HUDEP-2 (cell line): ENCODE measurements around the gene CYP27A1.
A peak's percentile ranks its signal among the peaks of the same experiment; 100 is the strongest.
"Not testable (repeated sequence)": the region's sequence is repeated elsewhere in the genome, so short reads cannot be mapped to it uniquely, and the experiment has no call there.

Experiments
- DNase-seq, 76 experiments: peaks; one replicate each; lab custom pipeline; 2025; ENCODE audit not compliant: unreplicated experiment in 76 of 76; lab: John Stamatoyannopoulos, UW

The CYP27A1 gene

GRCh38 chr2:218772759-218773158 is 9.2 kb upstream of the CYP27A1 start:
- not testable (repeated sequence) for DNase-seq

- DNase-seq: no peak
Measured at GRCh38 chr2:218773881-218774280, 8.1 kb upstream of the CYP27A1 start.

- no peak for DNase-seq
Measured at GRCh38 chr2:218776488-218776887, 5.5 kb upstream of the CYP27A1 start.

DNA sequence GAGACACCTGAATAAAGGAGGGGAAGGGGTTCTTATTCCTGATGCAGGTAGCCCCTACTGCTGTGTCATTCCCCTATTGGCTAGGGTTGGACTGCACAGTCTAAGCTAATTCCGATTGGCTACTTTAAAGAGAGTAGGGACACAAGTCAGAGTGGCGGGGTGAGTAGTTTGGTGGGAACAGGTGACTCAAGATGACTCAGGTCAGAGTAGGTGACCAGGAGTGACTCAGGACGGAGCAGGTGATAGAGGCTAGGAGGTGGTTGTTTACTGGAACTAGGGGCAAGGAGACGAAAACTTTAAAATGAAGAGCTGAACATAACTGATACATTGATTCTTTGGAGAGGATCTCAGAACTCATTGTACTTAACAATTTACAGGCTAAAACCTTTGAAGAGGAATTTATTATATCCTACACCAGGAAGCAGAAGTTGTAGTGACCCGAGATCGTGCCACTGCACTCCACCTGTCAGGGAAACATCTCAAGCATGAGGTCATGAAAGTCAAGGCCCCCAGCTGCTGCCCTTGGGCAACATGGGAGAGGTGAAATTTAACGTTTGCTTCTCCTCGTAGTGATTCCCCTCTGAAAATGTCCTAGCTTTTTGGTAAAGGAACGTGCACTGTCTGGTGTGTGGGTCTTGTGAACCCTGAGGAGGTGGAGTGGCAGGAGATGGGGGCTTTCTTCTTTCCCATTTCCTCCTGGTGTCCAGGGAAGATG is 4.5 kb upstream of the CYP27A1 start:
- no peak for DNase-seq

DNA sequence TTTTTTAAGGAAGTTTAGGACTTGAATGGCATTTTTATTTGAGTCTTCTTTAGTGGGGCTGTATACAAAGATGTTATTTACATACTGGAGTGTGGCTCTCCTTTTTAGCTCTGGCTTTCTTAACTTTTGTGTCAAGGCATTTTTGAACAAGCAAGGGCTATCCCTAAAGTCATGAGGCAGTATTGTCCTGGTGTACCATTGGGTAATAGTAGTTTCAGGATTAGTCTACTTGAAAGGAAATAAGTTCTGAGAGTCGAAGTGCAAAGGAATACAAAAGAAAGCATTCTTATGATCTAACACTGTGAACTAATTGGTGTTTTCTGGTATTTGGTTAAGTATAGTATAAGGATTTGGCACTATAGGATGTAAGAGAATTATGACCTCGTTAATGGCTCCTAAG is 1.9 kb upstream of the CYP27A1 start:
- no peak for DNase-seq

GRCh38 chr2:218780851-218781690 is 876 bp upstream of the CYP27A1 start:
- no peak for DNase-seq

DNA sequence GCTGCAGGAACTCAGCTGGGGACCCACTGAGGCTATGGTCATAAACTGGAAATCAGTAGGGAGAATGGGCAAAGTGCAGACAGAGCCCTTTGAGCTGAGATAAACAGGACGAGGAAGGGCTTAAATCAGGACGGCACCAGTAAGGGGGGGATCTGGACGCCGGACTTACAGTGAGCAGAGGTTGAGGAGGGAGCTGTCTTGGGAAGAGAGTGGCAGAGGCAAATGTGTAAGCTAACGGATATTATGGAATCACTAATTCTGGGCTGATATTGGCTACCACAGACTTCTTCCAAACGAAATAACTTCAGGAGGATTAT is 539 bp downstream of the CYP27A1 start:
- no peak for DNase-seq

DNA sequence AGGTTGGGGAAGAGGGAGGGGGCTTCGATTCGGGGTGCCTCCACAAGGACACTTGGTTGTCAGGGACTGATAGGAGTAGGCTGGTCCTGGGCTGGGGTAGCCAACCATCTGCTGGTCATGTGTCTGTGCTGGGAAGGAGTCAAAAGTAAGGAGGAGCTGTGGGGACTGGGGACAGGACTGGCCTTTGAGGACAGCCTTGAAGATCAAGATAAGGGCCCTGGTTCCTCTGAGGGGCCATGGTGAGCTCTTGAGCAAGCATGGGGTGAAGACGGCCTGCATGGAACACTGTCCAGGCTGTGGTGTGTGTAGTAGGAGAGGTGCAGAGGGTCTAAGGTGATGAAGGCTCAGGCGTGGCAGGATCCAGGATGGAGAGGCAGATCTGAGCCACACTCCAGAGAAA is 1.7 kb downstream of the CYP27A1 start:
- no peak for DNase-seq

DNA sequence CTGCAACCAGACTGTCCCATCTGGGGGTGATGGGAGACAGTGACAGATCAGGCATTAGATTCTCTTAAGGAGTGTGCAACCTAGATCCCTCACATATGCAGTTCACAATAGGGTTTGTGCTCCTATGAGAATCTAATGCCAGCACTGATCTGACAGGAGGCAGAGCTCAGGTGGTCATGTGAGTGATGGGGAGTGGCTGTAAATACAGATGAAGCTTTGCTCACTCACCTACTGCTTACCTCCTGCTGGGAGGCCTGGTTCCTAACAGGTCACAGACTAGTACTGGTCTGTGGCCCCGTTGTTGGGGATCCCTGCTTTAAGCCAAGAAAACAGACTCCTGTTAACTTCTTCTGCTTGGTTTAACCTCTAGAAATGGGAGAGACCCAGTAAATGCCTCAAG is 3.2 kb downstream of the CYP27A1 start:
- DNase-seq: no peak

GRCh38 chr2:218786133-218786532 is 4.2 kb downstream of the CYP27A1 start:
- no peak for DNase-seq

DNA sequence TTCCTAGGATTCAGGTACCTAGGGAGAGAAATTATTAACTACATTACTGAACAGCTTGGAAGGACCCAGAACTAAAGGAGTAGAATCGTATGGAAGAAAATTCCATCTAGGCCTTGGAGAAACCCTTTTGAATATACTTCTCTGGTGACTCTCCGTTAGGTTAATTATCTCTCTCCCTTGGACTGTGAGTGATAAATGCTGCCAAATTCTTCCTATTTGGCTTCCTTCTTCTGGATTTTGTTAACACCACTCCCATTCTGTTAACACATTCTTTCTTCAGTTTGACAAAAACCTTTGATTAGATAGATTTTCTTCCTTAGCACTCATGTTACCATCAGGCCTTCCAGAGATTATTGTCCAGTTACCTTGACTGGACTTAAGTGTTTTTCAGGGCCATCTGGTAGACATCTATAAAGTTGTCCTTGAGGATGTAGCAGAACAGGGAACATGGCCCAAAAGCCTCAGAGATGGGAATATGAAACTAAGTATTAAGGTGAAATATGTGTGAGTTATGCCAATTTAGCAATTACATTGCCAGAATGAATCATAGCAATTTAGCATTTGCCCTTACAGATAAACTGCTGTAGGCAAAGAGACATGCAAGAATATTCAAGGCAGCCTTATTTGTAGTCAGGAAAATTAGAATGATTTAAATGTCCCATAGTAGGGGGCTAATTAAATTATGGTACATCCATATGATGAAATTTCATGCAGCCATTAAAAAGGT is 6.7 kb downstream of the CYP27A1 start:
- no peak for DNase-seq

- no peak for DNase-seq
Measured at GRCh38 chr2:218792433-218792832, 10.5 kb downstream of the CYP27A1 start.

DNA sequence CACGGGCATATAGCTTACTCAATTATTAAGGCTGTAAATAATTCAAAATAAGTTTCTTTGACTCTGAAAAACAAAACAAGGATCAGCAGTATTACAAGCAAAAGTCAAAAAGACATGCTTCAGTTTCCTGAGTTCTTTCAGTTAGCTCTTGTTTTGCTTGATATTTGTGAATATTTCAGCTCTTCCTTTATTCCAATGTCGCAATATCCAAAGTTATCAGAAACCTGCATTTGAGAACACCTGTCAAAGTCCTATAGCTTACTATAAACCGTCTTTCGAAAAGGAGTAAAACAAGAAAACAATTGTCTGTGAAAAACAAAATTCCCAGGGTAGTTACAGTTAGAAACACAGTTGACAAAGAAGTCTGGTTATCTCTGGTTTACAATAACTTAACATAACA is 14.7 kb downstream of the CYP27A1 start:
- no peak for DNase-seq

- peak in 17 of 76 experiments; percentile 3 to 47 (median 16) for DNase-seq
Measured at GRCh38 chr2:218798767-218799504, 17.0 kb downstream of the CYP27A1 start.

GRCh38 chr2:218799990-218800389 is 18.0 kb downstream of the CYP27A1 start:
- no peak for DNase-seq

GRCh38 chr2:218802386-218802994 is 20.5 kb downstream of the CYP27A1 start:
- DNase-seq: no peak

DNA sequence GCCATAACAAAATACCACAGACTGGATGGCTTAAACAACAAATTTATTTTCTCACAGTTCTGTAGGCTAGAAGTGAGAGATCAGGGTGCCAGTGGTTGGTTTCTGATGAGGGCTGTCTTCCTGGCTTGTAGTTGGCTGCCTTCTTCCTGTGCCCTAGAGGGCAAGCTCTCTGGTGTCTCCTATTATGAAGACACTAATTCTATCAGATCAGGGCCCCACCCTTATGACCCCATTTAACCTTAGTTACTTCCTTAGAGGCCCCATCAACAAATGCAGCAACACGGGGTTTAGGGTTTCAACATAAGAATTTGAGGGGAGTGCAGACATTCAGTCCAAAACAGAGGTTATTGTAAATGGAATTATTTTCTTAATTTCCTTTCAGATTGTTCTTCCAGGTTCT is 22.9 kb downstream of the CYP27A1 start:
- no peak for DNase-seq

- no peak for DNase-seq
Measured at GRCh38 chr2:218805627-218806026, 23.7 kb downstream of the CYP27A1 start.

DNA sequence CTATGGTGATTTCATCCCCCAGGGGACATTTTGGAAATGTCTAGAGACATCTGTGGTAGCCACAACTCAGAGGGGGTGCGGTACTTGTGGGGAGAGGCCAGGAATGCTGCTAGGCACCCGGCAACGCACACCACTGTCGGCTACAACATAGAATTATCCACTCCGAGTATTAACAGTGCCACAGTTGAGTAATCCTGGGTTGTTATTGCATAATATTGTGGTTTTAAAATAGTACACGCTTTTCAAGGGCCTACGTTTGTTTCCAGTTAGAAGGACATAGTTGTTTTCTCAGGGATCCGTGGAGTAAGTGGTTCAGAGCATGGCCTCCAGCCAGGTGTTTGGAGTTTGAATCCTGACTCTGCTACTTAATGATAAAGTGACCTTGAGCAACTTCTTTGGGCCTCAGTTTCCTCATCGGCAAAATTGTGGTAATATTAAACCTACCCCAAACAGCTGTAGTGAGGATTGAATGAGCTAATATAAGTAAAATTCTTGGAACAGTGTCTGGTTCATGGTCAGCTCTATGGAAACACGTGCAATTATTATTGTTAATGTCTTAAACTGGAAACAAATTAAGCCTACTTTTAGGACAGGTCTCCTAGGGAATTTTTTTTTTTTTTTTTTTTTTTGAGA is 24.5 kb downstream of the CYP27A1 start:
- DNase-seq: no peak

DNA sequence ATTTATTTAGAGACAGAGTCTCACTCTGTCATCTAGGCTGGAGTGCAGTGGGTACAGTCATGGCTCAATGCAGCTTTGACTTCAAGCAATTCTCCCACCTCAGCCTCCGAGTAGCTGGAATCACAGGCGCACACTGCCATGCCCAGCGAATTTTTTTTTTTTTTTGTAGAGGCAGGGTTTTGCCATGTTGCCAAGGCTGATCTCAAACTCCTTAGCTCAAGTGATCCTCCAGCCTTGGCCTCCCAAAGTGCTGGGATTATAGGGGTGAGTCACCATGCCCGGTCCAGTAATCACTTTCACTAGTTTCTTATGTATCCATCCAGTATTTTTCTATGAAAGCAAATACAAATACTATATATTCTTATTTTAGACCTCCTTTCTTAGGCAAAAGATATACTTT is 25.7 kb downstream of the CYP27A1 start:
- no peak for DNase-seq
